KOPT-K1 (cell line): ENCODE data around the gene FOXP1.
A peak's percentile ranks its signal among the peaks of the same experiment; 100 is the strongest.

Source experiments
- H3K27ac ChIP-seq: fragments of 200-600 bp; sonication (generic); 2 replicates; pipeline ENCODE4 v1.5.1; 2016; ENCODE audit warnings: antibody characterized with exemption, mild to moderate bottlenecking, low read depth, low read length; ENCODE audit not compliant: poor library complexity, severe bottlenecking
- H3K36me3 ChIP-seq: fragments of 200-600 bp; sonication (generic); 2 replicates; pipeline ENCODE4 v1.5.1; 2017; ENCODE audit warnings: antibody characterized with exemption, mild to moderate bottlenecking, low read length, moderate library complexity; ENCODE audit not compliant: insufficient read depth
- H3K9me3 ChIP-seq: fragments of 200-600 bp; sonication (generic); 2 replicates; pipeline ENCODE4 v1.5.1; 2017; ENCODE audit warnings: antibody characterized with exemption, low read length, mild to moderate bottlenecking; ENCODE audit not compliant: insufficient read depth, poor library complexity, severe bottlenecking

Gene FOXP1

GRCh38 chr3:71600646-71601288 lies 17.2 kb upstream of the FOXP1 start:
- Histone ChIP-seq H3K27ac (no peak overlapping the region), H3K36me3 (no peaks in the 10 kb centered on the region), H3K9me3 (no peaks in the 10 kb centered on the region)

GRCh38 chr3:71599416-71599815 lies 15.9 kb upstream of the FOXP1 start:
- H3K36me3 ChIP-seq, result no peaks in the 10 kb centered on the region
- H3K9me3 ChIP-seq, result no peaks in the 10 kb centered on the region
- no peak overlapping the region for H3K27ac ChIP-seq

- Histone ChIP-seq H3K36me3 (no peaks in the 10 kb centered on the region), H3K9me3 (no peaks in the 10 kb centered on the region), H3K27ac (no peak overlapping the region)
Observed at GRCh38 chr3:71598292-71598691, 14.8 kb upstream of the FOXP1 start.

- H3K36me3 ChIP-seq, result no peaks in the 10 kb centered on the region
- no peaks in the 10 kb centered on the region for H3K9me3 ChIP-seq
- H3K27ac ChIP-seq, result no peak overlapping the region
Observed at GRCh38 chr3:71597286-71597685, 13.8 kb upstream of the FOXP1 start.

DNA sequence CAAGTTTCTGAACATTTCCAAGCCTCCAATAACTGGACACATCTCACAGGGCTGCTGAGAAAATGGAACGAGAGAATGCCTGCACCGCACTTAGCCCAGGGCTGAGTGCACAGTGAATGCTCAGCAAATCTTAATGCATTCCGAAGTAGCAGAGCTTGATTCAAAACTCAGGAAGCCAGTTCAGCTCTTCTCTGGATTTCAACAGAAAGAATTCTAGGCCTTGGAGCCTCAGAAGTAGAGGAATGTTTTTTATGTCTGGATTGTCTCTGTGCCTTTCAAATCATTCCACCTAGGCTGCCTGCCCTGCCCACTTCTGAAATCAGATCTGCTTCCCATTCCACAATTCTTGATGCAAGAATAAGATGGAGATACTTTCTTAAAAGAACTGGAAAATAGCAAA lies 9.6 kb upstream of the FOXP1 start:
- no peak overlapping the region for H3K27ac ChIP-seq
- no peaks in the 10 kb centered on the region for H3K36me3 ChIP-seq
- no peaks in the 10 kb centered on the region for H3K9me3 ChIP-seq

- no peaks in the 10 kb centered on the region for H3K36me3 ChIP-seq
- H3K27ac ChIP-seq, result no peak overlapping the region
- no peaks in the 10 kb centered on the region for H3K9me3 ChIP-seq
Observed at GRCh38 chr3:71591101-71591500, 7.6 kb upstream of the FOXP1 start.

GRCh38 chr3:71589132-71589531 lies 5.6 kb upstream of the FOXP1 start:
- Histone ChIP-seq H3K27ac (no peak overlapping the region), H3K9me3 (no peaks in the 10 kb centered on the region), H3K36me3 (no peaks in the 10 kb centered on the region)

GRCh38 chr3:71587958-71588357 lies 4.4 kb upstream of the FOXP1 start:
- no peaks in the 10 kb centered on the region for H3K9me3 ChIP-seq
- no peaks in the 10 kb centered on the region for H3K36me3 ChIP-seq
- no peak overlapping the region for H3K27ac ChIP-seq

- H3K9me3 ChIP-seq, result no peaks in the 10 kb centered on the region
- H3K36me3 ChIP-seq, result no peaks in the 10 kb centered on the region
- H3K27ac ChIP-seq, result no peak overlapping the region
Observed at GRCh38 chr3:71586810-71587242, 3.3 kb upstream of the FOXP1 start.

- Histone ChIP-seq H3K36me3 (no peaks in the 10 kb centered on the region), H3K27ac (no peak overlapping the region)
Observed at GRCh38 chr3:71585887-71586809, 2.6 kb upstream of the FOXP1 start.

DNA sequence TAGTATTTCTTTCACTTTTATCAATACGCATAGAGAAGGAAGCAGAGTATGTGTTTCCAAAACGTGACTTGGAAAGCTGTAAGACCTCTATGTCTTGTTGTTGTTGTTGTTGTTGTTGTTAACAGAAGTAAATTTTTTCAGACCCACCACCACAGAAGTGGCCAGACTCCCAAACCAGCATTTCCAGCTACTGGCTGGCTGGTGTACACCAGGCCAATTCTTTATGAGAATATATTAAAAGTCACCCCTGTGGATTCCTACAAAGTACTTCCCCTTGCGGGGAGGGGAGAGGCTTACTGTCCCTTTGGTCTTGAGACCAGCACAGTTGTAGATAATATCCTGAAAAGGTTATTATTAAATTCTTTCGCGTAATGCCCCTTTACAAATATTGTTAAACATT lies 1.6 kb upstream of the FOXP1 start:
- Histone ChIP-seq H3K27ac (peak overlapping the region; percentile 73), H3K9me3 (no peaks in the 10 kb centered on the region), H3K36me3 (no peaks in the 10 kb centered on the region)

More at GRCh38 chr3:71585887-71586809, 2.6 kb upstream of the FOXP1 start:
- H3K9me3 ChIP-seq, result no peaks in the 10 kb centered on the region

DNA sequence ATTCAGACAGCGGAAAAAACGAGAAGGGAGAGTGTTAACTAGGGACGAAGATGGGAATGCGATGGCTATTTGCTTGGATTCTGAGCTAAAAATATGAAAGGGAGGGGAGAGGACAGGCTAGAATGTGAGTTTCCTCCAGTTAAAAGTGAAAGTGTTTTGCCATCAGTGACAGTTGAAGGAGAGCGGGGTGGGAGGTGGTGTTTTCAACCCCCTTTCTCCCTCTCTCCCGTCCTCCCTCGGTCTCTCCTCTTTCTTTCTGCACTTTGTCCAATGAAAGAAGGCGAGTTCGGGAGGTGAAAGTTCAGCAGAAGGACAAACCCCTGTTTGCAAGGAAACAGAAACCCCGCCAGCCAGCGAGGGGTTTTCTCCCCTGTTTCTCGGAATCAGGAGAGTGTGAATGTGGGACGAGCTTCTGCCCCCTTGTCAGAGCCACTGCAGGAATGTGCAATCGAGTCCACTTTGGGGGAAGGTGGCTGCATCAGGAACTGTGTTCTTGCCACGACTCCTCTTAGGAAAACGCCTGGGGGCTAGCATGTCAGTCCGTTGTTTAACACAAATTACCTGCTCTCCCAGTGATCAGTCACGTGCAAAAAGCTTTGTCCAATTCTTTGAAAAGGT lies 975 bp upstream of the FOXP1 start:
- peak overlapping the region; percentile 73 for H3K27ac ChIP-seq
- no peaks in the 10 kb centered on the region for H3K9me3 ChIP-seq
- H3K36me3 ChIP-seq, result no peaks in the 10 kb centered on the region

DNA sequence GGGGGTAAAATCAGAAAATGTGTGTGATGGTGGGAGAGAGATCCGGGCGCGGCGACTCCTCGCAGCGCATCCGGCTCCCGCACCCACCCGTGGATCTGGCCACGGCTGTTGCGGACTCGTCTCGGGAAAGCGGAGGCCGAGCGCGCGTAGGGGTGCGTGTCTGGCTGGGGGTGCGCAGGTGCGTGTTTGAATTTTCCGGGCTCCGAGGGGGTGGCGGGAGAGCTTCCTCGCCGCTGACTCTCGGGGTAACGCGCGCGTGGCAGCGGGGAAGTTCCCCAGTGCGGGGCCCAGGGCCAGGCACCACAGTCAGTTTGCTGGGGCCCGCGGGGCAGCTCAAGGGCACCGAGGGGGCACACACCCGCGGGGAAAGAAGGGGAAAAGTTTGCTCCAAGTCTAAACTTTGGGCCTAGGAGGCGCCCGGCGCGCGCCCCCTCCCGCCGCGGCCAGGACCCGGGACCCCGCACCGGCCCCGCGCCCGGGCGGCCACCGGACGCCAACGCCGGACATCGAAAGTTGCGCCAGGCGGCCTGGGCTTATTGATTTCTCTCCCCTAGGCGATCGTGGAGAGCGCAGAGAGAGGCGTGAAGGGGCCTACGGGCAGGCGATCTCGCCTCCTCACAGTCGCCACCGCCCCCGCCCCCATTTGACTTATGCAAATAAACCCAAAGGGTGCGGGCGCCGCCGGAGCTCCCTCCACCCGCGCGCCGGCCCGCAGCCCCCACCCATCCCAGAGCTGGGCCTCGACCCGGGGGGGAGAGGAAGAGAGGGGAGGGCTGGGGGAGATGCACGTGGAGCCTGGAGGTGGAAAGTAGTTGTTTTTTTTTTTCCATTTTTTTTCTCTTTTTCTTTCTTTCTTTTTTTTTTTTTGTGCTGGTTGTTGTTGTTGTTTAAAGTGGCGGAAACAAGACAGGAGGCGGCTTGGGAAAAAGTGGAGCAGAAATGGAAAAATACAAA lies 639 bp downstream of the FOXP1 start:
- Histone ChIP-seq H3K36me3 (no peaks in the 10 kb centered on the region), H3K9me3 (no peaks in the 10 kb centered on the region), H3K27ac (peak overlapping the region; percentile 77)

DNA sequence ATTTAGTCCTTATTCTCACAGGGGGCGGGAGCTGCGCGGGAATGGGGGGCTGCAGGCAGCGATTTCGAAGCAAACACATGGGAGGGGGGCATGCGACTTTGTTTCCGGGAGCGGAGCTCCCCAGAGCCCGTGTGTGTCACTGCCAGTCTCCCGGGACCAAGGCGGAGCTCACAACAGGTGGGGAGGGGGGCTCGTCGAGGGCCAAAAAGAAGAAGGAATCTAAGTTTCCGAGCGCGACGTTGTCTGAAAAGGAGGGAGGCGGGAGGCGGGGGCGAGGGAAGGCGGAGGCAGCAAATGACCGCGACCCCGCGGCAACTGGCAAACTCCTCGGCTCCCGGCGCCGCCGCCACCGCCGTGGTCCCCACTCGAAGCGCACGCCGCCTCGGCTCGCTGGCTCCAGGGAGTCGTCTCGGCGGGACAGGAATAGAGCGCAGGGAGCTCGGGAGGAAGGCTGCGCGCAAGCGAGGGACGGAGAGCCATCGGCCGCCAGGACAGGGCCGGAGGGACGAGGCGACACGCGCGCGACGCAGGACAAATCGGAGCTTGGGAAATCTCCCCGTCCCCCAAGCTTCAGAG lies 1.4 kb downstream of the FOXP1 start:
- Histone ChIP-seq H3K36me3 (0 out of 2 replicates have a peak, but pooled peaks cover 4% of the 10 kb centered on the region), H3K9me3 (no peaks in the 10 kb centered on the region), H3K27ac (peak overlapping the region; percentile 77)
